ENCODE results near the gene HAUS5.
A peak's percentile ranks its signal among the peaks of the same experiment; 100 is the strongest.
"Not testable (repeated sequence)": the region's sequence is repeated elsewhere in the genome, so short reads cannot be mapped to it uniquely, and the experiment has no call there.

The HAUS5 gene, protein sequence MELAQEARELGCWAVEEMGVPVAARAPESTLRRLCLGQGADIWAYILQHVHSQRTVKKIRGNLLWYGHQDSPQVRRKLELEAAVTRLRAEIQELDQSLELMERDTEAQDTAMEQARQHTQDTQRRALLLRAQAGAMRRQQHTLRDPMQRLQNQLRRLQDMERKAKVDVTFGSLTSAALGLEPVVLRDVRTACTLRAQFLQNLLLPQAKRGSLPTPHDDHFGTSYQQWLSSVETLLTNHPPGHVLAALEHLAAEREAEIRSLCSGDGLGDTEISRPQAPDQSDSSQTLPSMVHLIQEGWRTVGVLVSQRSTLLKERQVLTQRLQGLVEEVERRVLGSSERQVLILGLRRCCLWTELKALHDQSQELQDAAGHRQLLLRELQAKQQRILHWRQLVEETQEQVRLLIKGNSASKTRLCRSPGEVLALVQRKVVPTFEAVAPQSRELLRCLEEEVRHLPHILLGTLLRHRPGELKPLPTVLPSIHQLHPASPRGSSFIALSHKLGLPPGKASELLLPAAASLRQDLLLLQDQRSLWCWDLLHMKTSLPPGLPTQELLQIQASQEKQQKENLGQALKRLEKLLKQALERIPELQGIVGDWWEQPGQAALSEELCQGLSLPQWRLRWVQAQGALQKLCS

DNA sequence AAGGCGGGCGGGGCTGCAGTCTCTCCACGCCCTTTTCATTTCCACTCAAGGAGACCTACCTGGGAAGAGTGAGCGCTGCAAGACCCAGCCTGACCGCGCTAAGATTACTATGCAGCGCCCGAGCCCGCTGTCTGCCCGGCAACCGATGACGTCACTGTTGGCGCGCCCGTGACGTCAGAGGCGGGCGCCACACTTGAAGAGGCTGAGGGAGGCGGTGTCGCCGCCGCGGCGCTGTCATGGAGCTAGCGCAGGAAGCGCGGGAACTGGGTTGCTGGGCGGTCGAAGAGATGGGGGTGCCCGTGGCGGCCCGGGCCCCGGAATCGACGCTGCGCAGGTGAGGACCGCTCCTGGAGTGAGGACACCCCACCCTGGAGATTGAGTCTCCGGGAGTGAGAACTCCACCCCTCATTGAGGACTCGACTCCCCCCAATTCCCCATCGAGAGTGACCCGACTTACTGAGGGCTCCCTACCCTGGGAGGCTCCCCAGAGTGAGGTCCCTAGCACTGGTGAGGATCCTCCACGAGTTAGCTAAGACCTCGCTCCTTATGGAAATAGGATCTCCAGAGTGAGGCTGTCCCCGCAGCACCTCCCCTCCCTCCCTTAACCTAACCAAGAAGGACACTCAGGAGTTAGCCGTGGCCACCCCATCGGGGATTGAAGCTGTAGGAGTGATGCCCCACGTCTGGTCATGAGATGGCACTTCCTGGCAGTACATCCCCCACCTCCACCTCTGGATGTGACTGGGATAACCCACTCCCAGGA lies at the start of gene HAUS5:
TSS of gene HAUS5 (plus strand) at position 177 of the 763 bp plus-strand sequence. CDS start at position 237, 60 bp downstream.
- DNase-seq: peak; percentile 88

DNA sequence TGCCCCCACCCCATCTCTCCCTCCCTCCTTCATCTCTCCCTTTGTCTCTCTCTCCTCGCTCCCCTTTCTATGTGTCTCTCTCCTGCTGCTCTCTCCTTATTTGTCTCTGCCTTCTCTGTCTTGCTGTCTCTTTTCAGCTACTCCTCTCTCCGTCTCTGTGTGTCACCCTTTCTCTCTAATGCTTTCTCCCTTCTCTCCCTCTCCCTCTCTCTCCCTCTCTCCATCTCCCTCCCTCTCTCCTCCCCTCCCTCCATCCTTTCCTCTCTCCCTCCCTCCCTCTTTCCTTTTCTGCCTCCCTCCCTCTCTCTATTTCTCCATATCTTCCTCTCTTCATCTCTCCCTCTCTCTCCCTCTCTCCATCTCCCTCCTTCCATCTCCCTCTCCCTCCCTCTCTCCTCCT lies 49.8 kb upstream of the HAUS5 start:
- DNase-seq: no peak

DNA sequence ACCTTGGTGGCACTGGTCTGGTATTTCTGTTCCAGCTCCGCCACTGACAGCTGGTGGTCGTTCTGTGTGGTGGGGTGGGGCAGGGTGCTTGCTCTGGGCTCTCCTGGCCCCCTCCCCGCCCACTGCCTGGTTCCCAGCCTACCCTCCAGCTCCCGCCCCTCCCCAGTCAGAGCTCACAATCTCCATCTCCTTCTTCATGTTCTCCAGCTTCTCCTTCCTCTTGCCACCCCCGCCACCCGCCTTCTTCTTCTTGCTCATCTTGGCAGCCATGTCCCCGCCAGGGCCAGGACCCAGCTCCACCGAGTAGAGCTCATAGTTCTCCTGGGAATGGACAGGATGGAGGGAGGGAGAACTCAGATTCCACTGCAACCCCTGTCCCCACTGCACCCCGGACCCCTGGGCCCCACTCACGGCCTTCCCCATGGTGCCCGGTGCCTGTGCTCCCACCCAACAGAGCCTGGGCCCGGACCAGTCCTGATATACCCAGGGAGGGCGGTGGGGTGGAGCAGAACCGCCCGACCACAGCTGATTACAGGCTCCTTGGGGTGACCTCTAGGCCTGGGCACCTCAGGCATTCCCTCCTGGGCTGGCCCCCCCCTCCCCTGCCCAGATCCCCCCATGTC lies 49.2 kb upstream of the HAUS5 start, which contains the start of gene ATP4A:
TSS of gene ATP4A (minus strand) at position 452 of the 623 bp plus-strand sequence. CDS start at position 423, 29 bp downstream.
- DNase-seq: no peak

DNA sequence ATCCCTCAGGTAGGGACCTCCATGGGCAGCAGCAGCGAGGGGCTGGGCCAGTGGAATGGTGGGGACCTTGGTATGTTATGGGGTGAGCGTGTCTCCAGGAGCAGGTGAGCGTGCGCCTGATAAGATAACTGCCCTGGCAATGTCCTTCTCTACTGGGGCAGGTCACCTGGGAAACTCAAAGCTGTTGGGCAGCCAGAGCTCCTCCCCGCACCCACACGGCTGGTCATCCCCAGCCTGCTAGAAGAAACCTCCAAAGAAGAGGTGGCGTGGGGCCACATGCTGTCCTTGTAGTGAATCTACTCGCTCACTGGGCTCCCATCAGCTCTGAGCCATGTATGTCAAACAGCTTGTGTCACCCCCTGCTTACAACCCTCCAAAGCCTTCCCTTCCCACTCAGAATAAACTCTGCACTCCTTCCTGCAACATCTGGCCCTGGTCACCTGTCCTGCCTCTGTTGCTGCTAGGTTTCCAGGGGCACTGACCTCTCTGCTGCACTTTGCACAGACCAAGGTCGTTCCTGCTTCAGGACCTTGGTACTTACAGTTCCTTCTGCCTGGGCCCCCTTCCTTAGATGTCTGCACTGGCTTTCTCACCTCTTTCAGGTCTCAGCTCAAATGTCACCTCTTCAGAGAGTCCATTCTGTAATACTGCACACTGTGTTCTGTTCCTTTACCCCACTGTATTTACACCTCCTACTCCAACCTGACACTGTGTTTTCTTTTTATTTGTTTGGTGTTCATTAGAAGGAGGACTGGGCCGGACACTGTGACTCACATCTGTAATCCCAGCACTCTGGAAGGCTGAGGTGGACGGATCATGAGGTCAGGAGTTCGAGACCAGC lies 47.3 kb upstream of the HAUS5 start:
- no peak for DNase-seq

DNA sequence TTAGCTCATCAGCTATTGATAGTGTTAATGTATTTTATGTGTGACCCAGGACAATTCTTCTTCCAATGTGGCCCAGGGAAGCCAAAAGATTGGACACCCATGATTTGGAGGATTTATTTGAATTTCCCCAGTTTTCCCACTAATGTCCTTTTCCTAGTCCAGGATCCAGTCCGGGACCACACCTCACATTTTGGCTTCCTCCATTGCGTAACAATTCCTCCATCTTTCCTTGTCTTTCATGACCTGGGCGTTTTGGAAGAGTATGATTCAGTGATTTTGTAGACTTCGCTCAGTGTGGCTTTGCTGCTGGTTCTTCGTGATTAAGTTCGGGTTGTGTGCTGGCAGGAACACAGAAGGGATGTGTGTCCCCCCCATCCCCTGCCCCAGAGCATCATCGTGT lies 45.8 kb upstream of the HAUS5 start:
- no peak for DNase-seq

DNA sequence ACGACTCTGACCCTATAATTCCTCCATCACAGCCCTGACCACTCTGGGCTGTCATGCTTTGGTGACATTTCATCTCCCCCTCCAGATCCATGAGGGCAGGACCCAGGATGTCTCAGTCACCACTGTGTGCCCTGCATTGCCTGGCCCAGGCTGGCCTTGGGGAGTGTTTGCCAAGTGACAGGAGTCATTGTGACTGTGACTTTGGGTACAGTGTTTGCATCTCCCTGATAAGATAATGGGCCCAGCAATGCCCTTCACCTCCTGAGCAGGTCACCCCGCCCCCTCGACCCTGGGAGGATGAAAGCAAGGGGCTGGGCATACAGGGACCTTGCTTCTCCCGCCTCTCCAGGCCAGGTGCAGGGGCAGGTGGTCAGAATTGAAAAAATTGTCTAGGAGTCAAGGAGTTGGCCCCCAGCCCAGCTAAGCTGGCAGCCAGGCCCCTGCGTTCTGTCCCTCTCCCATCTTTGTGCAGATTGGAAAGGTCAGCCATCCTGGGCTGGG lies 43.2 kb upstream of the HAUS5 start:
- DNase-seq: no peak

DNA sequence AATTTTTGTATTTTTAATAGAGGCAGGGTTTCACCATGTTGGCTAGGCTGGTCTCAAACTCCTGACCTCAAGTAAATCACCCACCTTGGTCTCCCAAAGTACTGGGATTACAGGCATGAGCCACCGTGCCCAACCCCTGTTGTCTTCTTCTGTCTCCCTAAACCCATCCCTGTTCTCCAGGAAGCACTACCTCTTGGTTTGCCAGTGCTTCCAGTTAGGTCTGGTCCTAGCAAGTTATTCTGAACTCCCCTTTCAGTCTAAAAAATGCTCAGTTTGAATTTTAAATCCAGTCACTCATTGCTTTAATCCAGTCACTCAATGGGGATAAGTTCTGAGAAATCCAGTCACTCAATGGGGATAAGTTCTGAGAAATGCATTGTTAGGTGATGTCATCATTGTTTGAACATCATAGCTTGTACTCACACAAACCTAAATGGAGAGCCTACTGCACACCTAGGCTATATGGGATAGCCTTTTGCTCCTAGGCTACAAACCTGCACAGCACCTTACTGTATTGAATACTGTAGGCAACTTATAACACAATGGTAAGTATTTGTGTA lies 41.0 kb upstream of the HAUS5 start:
- DNase-seq: no peak

DNA sequence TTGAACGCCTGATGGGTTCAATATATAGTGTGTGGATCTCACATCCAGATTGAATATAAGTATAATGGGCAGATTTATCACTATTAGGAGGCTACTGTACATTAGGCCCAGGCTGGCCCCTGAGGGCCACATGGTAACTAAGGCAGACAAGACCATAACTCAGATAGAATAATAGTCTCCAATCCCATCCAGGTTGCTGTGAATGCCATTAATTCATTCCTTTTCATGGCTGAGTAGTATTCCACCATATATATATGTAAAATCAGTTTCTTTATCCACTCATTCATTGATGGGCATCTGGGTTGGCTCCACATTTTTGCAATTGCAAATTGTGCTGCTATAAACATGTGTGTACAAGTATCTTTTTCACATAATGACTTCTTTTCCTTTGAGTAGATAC lies 34.6 kb upstream of the HAUS5 start:
- DNase-seq: no peak

DNA sequence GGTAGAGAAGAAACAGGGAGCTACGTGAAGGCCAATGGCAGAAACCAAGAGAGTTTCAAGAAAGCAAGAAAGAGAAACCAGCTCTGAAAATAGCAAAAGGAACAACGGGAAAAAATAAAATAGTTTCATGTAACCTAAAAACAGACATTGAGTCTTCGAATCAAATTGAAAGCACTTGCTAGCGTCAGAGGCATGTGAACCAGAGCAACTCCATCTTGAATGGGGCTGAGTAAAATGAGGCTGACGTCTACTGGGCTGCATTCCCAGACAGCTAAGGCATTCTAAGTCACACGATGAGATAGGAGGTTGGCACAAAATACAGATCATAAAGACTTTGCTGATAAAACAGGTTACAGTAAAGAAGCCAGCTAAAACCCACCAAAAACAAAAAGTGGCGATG lies 33.8 kb upstream of the HAUS5 start:
- DNase-seq: no peak

DNA sequence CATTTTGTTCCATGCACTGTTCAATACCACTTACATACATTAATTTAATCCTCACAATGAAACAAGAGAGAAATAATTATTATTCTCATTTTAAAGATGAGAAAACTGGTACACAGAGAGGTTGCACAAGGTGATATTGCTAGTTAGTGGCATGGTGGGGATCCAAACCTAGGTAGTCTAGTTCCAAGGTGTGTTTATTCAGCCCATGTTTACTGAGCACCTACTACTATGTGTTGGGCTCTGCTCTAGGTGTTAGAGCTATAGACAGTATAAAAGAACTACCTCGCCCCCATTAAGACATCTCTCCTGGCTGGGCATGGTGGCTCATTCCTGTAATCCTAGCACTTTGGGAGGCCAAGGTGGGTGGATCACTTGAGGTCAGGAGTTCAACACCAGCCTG lies 29.8 kb upstream of the HAUS5 start:
- DNase-seq: no peak

DNA sequence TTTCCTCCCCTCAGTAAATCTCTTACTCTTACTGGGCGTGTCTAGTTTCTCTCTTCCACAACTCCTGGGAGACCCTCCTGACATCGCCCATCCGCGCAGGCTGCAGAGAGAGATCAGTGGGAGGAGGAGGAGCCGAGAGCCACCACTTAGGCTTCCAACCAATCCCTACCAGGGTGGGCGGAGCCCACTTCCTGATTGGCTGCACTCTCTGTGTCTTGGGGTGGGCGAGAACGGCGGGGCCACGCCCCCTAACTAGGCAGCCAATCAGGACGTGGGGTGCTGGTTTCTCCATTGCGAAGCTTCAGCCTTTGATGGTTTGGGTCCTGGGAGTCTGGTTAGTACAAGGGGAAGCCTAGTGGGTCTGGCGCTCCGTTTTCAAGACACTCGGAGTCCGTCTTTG lies 26.7 kb upstream of the HAUS5 start, which contains the start of gene PMIS2:
TSS of gene PMIS2 (plus strand) at position 326 of the 400 bp plus-strand sequence. CDS start 87 bp downstream, outside the sequence.
- no peak for DNase-seq

DNA sequence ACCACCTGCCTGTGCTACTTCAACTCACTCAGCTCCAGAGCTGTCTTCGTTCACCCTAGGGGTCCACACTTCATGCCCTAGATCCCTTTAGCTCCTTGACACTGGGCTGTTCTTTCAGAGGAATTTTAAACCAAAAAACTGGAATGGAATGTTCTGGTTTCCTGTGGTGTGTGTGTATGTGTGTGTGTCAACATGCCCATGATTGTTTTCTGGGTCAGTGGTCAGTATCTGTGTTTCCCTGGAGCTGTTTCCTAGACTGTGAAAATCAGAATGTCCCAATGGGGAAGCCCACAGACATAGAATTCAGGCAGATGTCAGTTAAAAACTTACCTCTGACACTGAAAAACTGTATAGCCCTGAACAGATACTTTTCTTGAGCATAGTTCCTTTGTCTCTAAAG lies 25.2 kb upstream of the HAUS5 start:
- no peak for DNase-seq

DNA sequence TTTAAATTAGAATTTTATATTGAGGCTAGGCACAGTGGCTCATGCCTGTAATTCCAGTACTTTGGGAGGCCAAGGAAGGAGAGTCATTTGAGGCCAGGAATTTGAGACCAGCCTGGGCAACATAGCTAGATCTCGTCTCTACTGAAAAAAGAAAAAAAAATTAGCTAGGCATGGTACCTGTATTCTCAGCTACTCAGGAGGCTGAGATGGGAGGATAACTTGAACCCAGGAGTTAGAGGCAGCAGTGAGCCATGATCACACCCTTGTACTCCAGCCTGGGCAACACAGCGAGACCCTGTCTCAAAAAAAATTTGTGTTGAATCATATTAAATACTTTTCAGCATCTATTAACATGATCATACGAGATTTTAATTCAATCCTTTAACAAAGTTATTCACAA lies 21.7 kb upstream of the HAUS5 start:
- DNase-seq: no peak

DNA sequence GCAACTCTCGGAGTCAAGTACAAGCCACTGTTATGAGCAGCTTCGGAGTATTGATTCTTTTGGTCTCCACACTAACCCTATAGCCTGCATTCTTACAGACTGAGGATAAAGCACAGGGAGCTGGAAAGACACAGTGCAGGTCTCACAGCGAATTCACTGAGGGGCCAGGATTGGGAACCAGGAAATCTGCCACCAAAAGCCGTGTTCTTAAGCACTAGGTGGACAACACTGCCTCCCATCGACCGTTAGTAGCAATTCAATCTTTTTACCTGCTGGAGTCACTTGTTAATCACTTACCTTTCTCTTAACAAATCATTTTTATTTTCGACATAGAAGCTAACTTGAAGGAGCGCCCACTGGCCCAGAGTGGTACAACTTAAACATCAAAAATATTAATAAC lies 20.3 kb upstream of the HAUS5 start:
- DNase-seq: no peak

DNA sequence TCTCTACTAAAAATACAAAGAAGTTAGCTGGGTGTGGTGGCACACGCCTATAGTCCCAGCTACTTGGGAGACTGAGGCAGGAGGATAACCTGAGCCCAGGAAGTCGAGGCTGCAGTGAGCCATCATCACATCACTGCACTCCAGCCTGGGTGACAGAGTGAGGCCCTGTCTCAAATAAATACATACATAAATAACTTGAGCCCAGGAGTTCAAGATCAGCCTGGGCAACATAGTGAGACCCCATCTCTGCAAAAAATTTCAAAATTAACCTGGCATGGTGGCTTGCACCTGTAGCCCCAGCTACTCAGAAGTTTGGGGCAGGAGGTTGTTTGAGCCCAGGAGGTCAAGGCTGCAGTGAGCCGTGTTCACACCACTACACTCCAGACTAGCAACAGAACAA lies 17.5 kb upstream of the HAUS5 start:
- DNase-seq: not testable (repeated sequence)

DNA sequence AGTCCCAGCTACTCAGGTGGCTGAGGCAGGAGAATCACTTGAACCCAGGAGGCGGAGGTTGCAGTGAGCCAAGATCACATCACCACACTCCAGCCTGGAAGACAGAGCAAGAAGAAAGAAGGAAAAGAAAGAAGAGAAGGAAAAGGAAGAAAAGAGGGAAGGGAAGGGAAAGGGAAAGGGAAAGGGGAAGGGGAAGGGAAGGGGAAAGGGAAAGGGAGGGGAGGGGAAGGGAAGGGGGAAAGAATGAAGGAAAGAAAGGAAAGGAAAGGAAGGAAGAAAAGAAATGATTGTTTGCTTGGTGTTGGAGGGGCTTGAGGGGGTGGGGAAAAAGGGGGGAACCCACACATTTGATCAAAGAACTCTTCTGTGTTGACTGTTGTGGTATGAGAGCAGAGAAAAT lies 16.6 kb upstream of the HAUS5 start:
- DNase-seq: no peak

DNA sequence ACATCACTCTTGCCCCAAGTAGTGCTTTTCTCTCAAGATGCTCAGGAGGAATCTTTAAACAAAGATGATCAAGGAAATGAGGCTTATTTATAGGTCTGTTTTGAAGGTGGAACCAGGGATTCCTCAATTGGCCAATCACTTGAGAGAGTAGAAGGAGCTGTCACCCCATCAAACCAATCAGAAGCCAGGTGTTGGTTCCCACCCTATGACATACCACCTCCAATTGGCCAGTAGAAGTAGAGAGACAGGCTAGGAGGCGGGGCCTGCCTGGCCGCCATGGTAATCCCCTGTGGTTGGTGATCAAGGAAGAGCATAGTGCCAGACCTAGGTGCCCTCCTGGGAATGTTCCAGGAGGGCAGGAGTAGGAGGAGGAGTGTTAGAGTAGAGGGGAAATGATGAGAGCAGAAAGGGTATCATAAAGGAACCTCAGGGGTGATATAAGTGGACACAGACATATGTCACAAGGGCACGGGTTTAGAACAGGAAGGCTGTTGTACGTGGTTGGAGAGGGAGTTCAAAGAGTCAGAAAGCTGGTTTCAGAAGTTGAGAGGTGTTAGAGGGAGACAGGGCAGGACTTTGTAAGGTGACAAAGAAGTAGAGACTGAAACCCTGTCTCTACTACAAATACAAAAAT lies 16.1 kb upstream of the HAUS5 start:
- peak; percentile 28 for DNase-seq

DNA sequence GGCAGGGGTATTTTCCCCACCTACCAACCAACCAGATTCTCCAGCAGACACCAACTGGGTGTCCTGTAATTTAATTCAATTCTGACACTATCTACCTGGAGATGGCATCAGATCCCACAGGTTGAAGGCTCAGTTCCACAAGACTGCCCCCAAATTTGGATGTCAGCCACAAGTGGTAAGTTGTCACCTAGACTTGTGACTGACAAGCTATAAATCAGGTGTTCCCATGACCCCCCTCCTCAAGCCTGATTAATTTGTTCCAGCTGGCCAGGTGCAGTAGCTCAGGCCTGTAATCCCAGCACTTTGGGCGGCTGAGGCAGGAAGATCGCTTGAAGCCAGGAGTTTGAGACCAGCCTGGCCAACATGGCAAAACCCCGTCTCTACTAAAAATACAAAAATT lies 10.6 kb upstream of the HAUS5 start:
- DNase-seq: no peak

DNA sequence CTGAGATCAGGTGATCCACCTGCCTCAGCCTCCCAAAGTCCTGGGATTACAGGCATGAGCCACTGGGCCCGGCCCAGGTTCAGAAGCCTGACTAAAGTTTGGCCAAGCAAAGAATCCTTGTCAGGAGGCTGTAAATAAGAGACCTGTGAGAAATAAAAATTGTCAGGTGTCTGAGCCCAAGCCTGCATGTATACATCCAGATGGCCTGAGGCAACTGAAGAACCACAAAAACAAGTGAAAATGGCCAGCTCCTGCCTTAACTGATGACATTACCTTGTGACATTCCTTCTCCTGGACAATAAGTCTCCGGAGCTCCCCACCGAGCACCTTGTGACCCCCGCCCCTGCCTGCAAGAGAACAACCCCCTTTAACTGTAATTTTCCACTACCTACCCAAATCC lies 8.1 kb upstream of the HAUS5 start:
- not testable (repeated sequence) for DNase-seq

DNA sequence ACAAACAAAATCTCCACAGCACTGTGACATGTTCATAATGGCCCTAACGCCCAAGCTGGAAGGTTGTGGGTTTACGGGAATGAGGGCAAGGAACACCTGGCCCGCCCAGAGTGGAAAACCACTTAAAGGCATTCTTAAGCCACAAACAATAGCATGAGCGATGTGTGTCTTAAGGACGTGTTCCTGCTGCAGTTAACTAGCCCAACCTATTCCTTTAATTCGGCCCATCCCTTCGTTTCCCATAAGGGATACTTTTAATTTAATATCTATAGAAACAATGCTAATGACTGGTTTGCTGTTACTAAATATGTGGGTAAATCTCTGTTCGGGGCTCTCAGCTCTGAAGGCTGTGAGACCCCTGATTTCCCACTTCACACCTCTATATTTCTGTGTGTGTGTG lies 5.4 kb upstream of the HAUS5 start:
- not testable (repeated sequence) for DNase-seq

DNA sequence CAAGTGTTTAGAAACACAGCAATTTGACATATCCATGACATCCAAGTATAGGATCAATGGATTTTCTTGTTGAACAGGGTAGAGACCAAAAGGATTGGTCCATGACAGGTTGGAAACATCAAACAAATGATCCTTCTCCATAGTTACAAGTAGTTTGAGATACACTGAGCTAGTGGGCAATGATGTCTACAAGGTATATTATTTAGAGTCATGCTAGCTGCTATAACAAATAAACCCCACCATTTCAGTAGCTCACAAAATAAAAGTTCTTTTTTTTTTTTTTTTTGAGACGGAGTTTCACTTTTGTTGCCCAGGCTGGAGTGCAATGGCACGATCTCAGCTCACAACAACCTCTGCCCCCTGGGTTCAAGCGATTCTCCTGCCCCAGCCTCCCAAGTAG lies 4.9 kb upstream of the HAUS5 start:
- DNase-seq: no peak
